Sigmoid colon (tissue), 7 donors: ENCODE data around the gene PLCD3. TPM values are rescaled to one million over a fixed set of nuclear protein-coding genes. Genes with fewer than 3 reads are reported as not detected.
A peak's percentile ranks its signal among the peaks of the same experiment; 100 is the strongest.

Experiments used
- DNase-seq: peaks from one replicate; pipeline ENCODE4 v3.0.0-alpha.2; 2019
- H3K27ac ChIP-seq, 4 donors: fragments of 200-600 bp; sonication (generic); one replicate each; pipeline ENCODE4 v1.5.1; 2016 to 2019; ENCODE audit warnings: mild to moderate bottlenecking in 1 of 4
- H3K27me3 ChIP-seq, 3 donors: fragments of 200-600 bp; sonication (generic); one replicate each; pipeline ENCODE4 v1.5.1; 2019; ENCODE audit warnings: mild to moderate bottlenecking in 1 of 3
- H3K36me3 ChIP-seq, 4 donors: fragments of 200-600 bp; sonication (generic); one replicate each; pipeline ENCODE4 v1.5.1; 2016 to 2019
- H3K4me1 ChIP-seq, 4 donors: fragments of 200-600 bp; sonication (generic); one replicate each; pipeline ENCODE4 v1.5.1; 2017 to 2019
- H3K4me3 ChIP-seq, 4 donors: fragments of 200-600 bp; sonication (generic); one replicate each; pipeline ENCODE4 v1.5.1; 2017 to 2019; ENCODE audit warnings: mild to moderate bottlenecking in 2 of 4, moderate library complexity in 1 of 4
- H3K9me3 ChIP-seq, 4 donors: fragments of 200-600 bp in 3 of 4; sonication (generic) in 3 of 4; one replicate each; pipeline versions ENCODE4 v1.5.1 to v1.6.1; 2013 to 2019
- EP300 ChIP-seq, 4 donors: sonication (generic); formaldehyde crosslinking; IDR thresholded peaks; one replicate each; pipeline ENCODE4 v1.6.1; 2017; ENCODE audit warnings: antibody characterized with exemption in 4 of 4
- POLR2A ChIP-seq, 2 donors: fragments of 450-650 bp; IDR thresholded peaks; one replicate each; pipeline ENCODE4 v1.6.1; 2016; ENCODE audit warnings: antibody characterized with exemption in 2 of 2, mild to moderate bottlenecking in 2 of 2, moderate library complexity in 2 of 2
- POLR2AphosphoS5 ChIP-seq, 4 donors: sonication (generic); formaldehyde crosslinking; IDR thresholded peaks; one replicate each; pipeline ENCODE4 v1.6.1; 2017; ENCODE audit warnings: antibody characterized with exemption in 4 of 4
- WGBS, 2 donors: extraction: QIAGEN DNeasy Blood & Tissue Kit; methylation state at CpG; one replicate each; pipeline ENCODE4 v1.1.7; 2013; 5-methylcytosine and 5-hydroxymethylcytosine counted together
- intact Hi-C: fragments of 100-400 bp; cut with DNase I; formaldehyde crosslinking; loops from one replicate; pipeline ENCODE4 v1.15.1; 2023
- polyA plus RNA-seq, 3 donors: library from polyadenylated mRNA; stranded (reverse); fragments of 200-250 nt; gene quantifications; one replicate each; pipeline ENCODE4 v1.2.3, GENCODE V29; 2013
- total RNA-seq, 4 donors: library from RNA; depleted of rRNA; stranded (reverse); fragments of >200 nt; gene quantifications; one replicate each; pipeline ENCODE4 v1.1.0, GENCODE V29; 2016
- TF ChIP-seq, protein P1 (sequence below), 4 experiments: fragments of 450-650 bp in 3 of 4; fragments of 200-600 bp in 1 of 4; IDR thresholded peaks; one replicate each; pipeline ENCODE4 v1.5.1; 2016 to 2019; ENCODE audit warnings: antibody characterized with exemption in 4 of 4, mild to moderate bottlenecking in 3 of 4, moderate library complexity in 2 of 4
- donor health status: healthy with polysubstance abuse.
- donor health status: Bipolar disorder and iron deficiency.
- donor health status: healthy.

The PLCD3 gene
- total and polyA plus RNA-seq, 7 donors: 27.4 to 274 (median 45.7) TPM

DNA sequence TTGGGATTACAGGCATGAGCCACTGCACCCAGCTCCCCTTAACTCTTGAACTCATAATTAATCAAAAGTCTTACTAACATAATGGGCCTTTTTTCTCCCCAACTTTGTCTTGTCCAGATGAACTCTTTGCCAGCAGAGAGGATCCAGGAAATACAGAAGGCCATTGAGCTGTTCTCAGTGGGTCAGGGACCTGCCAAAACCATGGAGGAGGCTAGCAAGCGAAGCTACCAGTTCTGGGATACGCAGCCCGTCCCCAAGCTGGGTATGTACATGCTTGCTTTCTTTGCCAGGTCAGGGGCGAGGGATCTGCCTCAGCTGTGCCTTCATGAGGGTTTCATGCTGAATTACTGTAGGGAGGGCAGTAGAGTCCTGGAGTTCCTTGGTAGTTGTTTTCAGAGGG lies 45.9 kb downstream of the PLCD3 start:
- H3K4me1 ChIP-seq: peaks cover 0 to 16% (median 3%) of the 10 kb centered on the region in 4 donors
- no peak overlapping the region for H3K27ac ChIP-seq
- no peaks in the 10 kb centered on the region for H3K9me3 ChIP-seq
- WGBS, 2 donors: 93 to 95% methylated on average over 4 of the region's 4 CpGs
- TF ChIP-seq EP300 (IDR thresholded peaks at IDR 0.05) (no peak), POLR2AphosphoS5 (IDR thresholded peaks at IDR 0.05) (no peak), POLR2A (IDR thresholded peaks at IDR 0.05) (no peak)
- TF ChIP-seq, protein P1, sequence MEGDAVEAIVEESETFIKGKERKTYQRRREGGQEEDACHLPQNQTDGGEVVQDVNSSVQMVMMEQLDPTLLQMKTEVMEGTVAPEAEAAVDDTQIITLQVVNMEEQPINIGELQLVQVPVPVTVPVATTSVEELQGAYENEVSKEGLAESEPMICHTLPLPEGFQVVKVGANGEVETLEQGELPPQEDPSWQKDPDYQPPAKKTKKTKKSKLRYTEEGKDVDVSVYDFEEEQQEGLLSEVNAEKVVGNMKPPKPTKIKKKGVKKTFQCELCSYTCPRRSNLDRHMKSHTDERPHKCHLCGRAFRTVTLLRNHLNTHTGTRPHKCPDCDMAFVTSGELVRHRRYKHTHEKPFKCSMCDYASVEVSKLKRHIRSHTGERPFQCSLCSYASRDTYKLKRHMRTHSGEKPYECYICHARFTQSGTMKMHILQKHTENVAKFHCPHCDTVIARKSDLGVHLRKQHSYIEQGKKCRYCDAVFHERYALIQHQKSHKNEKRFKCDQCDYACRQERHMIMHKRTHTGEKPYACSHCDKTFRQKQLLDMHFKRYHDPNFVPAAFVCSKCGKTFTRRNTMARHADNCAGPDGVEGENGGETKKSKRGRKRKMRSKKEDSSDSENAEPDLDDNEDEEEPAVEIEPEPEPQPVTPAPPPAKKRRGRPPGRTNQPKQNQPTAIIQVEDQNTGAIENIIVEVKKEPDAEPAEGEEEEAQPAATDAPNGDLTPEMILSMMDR (IDR thresholded peaks at IDR 0.05): no peak
- H3K36me3 ChIP-seq: peaks cover 26 to 100% (median 55%) of the 10 kb centered on the region in 4 donors
- no peaks in the 10 kb centered on the region for H3K27me3 ChIP-seq
- intact Hi-C loops: no loop called here
- no peak for DNase-seq
- no peak overlapping the region for H3K4me3 ChIP-seq

GRCh38 chr17:45081047-45081703 lies 51.1 kb downstream of the PLCD3 start:
- 88 to 90% methylated on average over 6 of the region's 6 CpGs for WGBS, 2 donors
- peak overlapping the region in 1 of 4 donors; percentile 28 for H3K27ac ChIP-seq
- peaks cover 15 to 67% (median 26%) of the 10 kb centered on the region in 4 donors for H3K36me3 ChIP-seq
- no peaks in the 10 kb centered on the region for H3K9me3 ChIP-seq
- TF ChIP-seq EP300 (IDR thresholded peaks at IDR 0.05) (no peak), POLR2A (IDR thresholded peaks at IDR 0.05) (no peak), POLR2AphosphoS5 (IDR thresholded peaks at IDR 0.05) (no peak)
- TF ChIP-seq, protein P1 (IDR thresholded peaks at IDR 0.05): no peak
- H3K27me3 ChIP-seq: no peaks in the 10 kb centered on the region
- intact Hi-C loops: no loop called here
- H3K4me1 ChIP-seq: peaks cover 0 to 15% (median 9%) of the 10 kb centered on the region in 4 donors
- DNase-seq: no peak
- no peak overlapping the region for H3K4me3 ChIP-seq

DNA sequence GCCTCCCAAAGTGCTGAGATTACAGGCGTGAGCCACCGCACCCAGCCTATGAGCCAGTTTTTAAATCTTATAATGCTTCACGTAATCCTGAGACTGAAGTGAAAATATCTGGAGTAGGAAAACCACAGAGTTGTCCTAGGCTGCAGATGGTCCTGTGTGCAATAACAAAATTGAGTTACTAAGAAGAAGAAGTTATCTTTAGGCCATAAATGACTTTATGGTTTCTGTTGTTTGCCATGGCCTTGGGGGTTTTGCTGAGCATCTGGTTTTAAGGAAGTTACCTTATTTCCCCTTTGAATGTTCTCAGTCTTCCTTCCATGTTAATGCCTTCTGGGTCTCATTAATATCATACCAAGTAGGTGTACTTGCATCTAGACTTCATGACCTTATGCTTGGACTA lies 54.7 kb downstream of the PLCD3 start:
- intact Hi-C loops: no loop called here
- 53 to 62% methylated on average over 3 of the region's 3 CpGs for WGBS, 2 donors
- Histone ChIP-seq H3K4me1 (peaks cover 0 to 41% (median 19%) of the 10 kb centered on the region in 4 donors), H3K4me3 (no peak overlapping the region), H3K9me3 (no peaks in the 10 kb centered on the region), H3K36me3 (peaks cover 10 to 53% (median 15%) of the 10 kb centered on the region in 4 donors), H3K27me3 (no peaks in the 10 kb centered on the region), H3K27ac (no peak overlapping the region)
- no peak for TF ChIP-seq EP300 (IDR thresholded peaks at IDR 0.05)
- no peak for TF ChIP-seq POLR2A (IDR thresholded peaks at IDR 0.05)
- TF ChIP-seq, protein P1 (IDR thresholded peaks at IDR 0.05): no peak
- TF ChIP-seq POLR2AphosphoS5 (IDR thresholded peaks at IDR 0.05): no peak
- no peak for DNase-seq

- Histone ChIP-seq H3K4me3 (no peak overlapping the region), H3K36me3 (peaks cover 6 to 44% (median 13%) of the 10 kb centered on the region in 4 donors), H3K4me1 (peaks cover 0 to 41% (median 19%) of the 10 kb centered on the region in 4 donors), H3K27ac (peak overlapping the region; percentile 10 to 72 (median 46)), H3K9me3 (no peaks in the 10 kb centered on the region), H3K27me3 (no peaks in the 10 kb centered on the region)
- intact Hi-C loops: no loop called here
- peak; percentile 83 for DNase-seq
- TF ChIP-seq EP300 (IDR thresholded peaks at IDR 0.05) (no peak), POLR2AphosphoS5 (IDR thresholded peaks at IDR 0.05) (peak in 3 of 4 donors; percentile 10 to 35 (median 24)), POLR2A (IDR thresholded peaks at IDR 0.05) (no peak)
- TF ChIP-seq, protein P1 (IDR thresholded peaks at IDR 0.05): no peak
- WGBS, 2 donors: 83 to 87% methylated on average over 5 of the region's 5 CpGs
Measured at GRCh38 chr17:45073414-45074070, 58.8 kb downstream of the PLCD3 start.
